Natural killer cell (primary cell): Measurements from ENCODE around the gene VPS26C. TPM values are rescaled to one million over a fixed set of nuclear protein-coding genes. Genes with fewer than 3 reads are reported as not detected.

ENCODE experiments used
- ATAC-seq, 3 donors: fragments of 150-1000 bp in 2 of 3; fragments of 200-7000 bp in 1 of 3; cut with Tn5 transposase; 1 replicate in 1 of 3; 2 replicates in 2 of 3; pipeline ENCODE4 v1.10.0; 2021; ENCODE audit warnings: mild to moderate bottlenecking in 2 of 3, moderate library complexity in 2 of 3
- DNase-seq, 2 donors: peaks; one replicate each; pipeline versions ENCODE4 v3.0.0 to v3.0.0-alpha.2; 2013 to 2021; ENCODE audit warnings: mixed read lengths in 1 of 2
- H3K27ac ChIP-seq: one replicate; pipeline ENCODE4 v1.5.1; 2013; ENCODE audit warnings: mild to moderate bottlenecking, low read length
- H3K27me3 ChIP-seq: one replicate; pipeline ENCODE4 v1.6.1; 2013; ENCODE audit warnings: low read length; ENCODE audit not compliant: control insufficient read depth, insufficient read depth
- H3K36me3 ChIP-seq: one replicate; pipeline ENCODE4 v1.6.1; 2013; ENCODE audit warnings: low read length; ENCODE audit not compliant: control insufficient read depth, insufficient read depth
- H3K4me1 ChIP-seq: one replicate; pipeline ENCODE4 v1.6.1; 2013; ENCODE audit warnings: low read length; ENCODE audit not compliant: control insufficient read depth, insufficient read depth
- H3K4me3 ChIP-seq: one replicate; pipeline ENCODE4 v1.5.1; 2013; ENCODE audit warnings: low read length
- H3K9me3 ChIP-seq: one replicate; pipeline ENCODE4 v1.6.1; 2013; ENCODE audit warnings: low read length; ENCODE audit not compliant: control insufficient read depth, insufficient read depth
- H3K27ac Mint-ChIP-seq, 2 donors: one replicate each; pipeline ENCODE4 v1.8.0; 2022; ENCODE audit warnings: mild to moderate bottlenecking in 2 of 2, mixed read lengths in 2 of 2, moderate library complexity in 1 of 2
- H3K27me3 Mint-ChIP-seq, 2 donors: one replicate each; pipeline ENCODE4 v1.8.0; 2022; ENCODE audit warnings: low read depth in 2 of 2, mixed read lengths in 2 of 2
- H3K36me3 Mint-ChIP-seq: one replicate; pipeline ENCODE4 v1.8.0; 2022; ENCODE audit warnings: mixed read lengths
- H3K4me1 Mint-ChIP-seq, 2 donors: one replicate each; pipeline ENCODE4 v1.8.0; 2022; ENCODE audit warnings: mixed read lengths in 2 of 2
- H3K4me3 Mint-ChIP-seq: one replicate; pipeline ENCODE4 v1.8.0; 2022; ENCODE audit warnings: mild to moderate bottlenecking, moderate library complexity, mixed read lengths
- H3K9me3 Mint-ChIP-seq, 2 donors: one replicate each; pipeline ENCODE4 v1.8.0; 2022; ENCODE audit warnings: mixed read lengths in 2 of 2
- WGBS: methylation state at CpG from one replicate; pipeline ENCODE4 v1.1.7; 2013; ENCODE audit warnings: missing lambda C conversion rate; ENCODE audit not compliant: insufficient coverage; 5-methylcytosine and 5-hydroxymethylcytosine counted together
- intact Hi-C: fragments of 100-400 bp; cut with micrococcal nuclease; formaldehyde crosslinking; loops from one replicate; pipeline ENCODE4 v1.14.2; 2022
- total RNA-seq, 4 donors: library from RNA; stranded (reverse); fragments of 120-200 nt in 1 of 4; gene quantifications; one replicate each; pipeline versions ENCODE4 v1.2.3 to v1.2.4, GENCODE V29; 2013 to 2022
- TF ChIP-seq, protein P1 (sequence below): fragments of 200-600 bp; IDR thresholded peaks from one replicate; pipeline ENCODE4 v1.8.0; 2022; ENCODE audit warnings: antibody characterized with exemption

Gene VPS26C
- total RNA-seq, 3 donors from 2014 or later (not counting 1 experiment from before 2014, with no cell fraction given) = 71.1 to 84.7 (median 72.2) TPM

DNA sequence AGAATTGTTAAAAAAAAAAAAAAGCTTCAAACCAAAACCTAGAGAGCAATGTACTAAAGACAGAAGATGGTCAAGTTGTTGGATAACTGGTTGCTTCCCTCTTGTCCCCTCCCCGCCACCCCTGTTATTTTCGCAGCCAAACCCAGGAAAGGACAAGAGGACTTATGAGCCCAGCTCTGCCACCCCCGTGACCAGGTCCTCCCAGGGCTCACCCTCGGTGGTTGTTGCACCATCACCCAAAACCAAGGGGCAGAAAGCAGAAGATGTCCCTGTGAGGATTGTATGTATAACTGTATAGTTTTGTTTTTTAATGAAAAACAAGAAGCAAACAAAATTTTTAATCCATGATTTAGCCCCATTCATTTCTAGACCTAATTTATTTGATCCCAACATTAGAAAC lies 69.4 kb downstream of the VPS26C start:
- intact Hi-C loops = no loop called here
- H3K4me3 Mint-ChIP-seq = no peak overlapping the region

DNA sequence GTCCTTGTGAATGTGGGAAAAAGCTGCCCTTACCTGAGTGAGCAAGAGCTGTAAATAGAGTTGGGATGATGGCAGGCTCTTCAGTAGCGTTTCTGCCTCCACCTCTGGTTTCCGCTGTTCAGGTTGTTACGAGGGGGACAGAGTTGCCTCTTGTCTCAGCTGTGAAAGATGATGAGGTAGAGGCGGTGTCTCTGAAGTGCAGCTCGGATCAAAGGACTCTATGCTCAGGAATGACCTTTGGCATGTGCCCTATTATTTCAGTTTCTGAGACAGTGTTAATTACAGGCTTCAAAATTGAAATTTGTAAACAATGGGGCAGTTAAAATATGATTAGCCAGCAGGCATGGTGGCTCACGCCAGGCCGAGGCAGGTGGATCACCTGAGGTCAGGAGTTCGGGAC lies 70.3 kb downstream of the VPS26C start:
- H3K4me1 ChIP-seq = no peaks in the 10 kb centered on the region
- ATAC-seq (no peak), DNase-seq (no peak)
- H3K4me3 ChIP-seq = no peak overlapping the region
- no peaks in the 10 kb centered on the region for H3K27me3 ChIP-seq
- peaks cover 41% of the 10 kb centered on the region for H3K36me3 ChIP-seq
- 97% methylated on average over 8 of the region's 8 CpGs for WGBS
- no peaks in the 10 kb centered on the region for H3K27me3 Mint-ChIP-seq
- peaks cover 2% of the 10 kb centered on the region for H3K36me3 Mint-ChIP-seq
- no peaks in the 10 kb centered on the region for H3K9me3 Mint-ChIP-seq
- no peaks in the 10 kb centered on the region for H3K9me3 ChIP-seq
- intact Hi-C loops = no loop called here
- H3K27ac ChIP-seq = no peak overlapping the region
- TF ChIP-seq, protein P1, sequence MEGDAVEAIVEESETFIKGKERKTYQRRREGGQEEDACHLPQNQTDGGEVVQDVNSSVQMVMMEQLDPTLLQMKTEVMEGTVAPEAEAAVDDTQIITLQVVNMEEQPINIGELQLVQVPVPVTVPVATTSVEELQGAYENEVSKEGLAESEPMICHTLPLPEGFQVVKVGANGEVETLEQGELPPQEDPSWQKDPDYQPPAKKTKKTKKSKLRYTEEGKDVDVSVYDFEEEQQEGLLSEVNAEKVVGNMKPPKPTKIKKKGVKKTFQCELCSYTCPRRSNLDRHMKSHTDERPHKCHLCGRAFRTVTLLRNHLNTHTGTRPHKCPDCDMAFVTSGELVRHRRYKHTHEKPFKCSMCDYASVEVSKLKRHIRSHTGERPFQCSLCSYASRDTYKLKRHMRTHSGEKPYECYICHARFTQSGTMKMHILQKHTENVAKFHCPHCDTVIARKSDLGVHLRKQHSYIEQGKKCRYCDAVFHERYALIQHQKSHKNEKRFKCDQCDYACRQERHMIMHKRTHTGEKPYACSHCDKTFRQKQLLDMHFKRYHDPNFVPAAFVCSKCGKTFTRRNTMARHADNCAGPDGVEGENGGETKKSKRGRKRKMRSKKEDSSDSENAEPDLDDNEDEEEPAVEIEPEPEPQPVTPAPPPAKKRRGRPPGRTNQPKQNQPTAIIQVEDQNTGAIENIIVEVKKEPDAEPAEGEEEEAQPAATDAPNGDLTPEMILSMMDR = no peak
- H3K4me3 Mint-ChIP-seq = no peak overlapping the region
- no peak overlapping the region for H3K27ac Mint-ChIP-seq
- peaks cover 5% of the 10 kb centered on the region in 2 donors for H3K4me1 Mint-ChIP-seq

More for the DNA sequence above, 69.4 kb downstream of the VPS26C start:
- no peak for ATAC-seq
- no peak for DNase-seq
- TF ChIP-seq, protein P1 = no peak
- no peak overlapping the region for H3K27ac Mint-ChIP-seq
- Histone ChIP-seq H3K4me3 (no peak overlapping the region), H3K36me3 (peaks cover 44% of the 10 kb centered on the region), H3K27me3 (no peaks in the 10 kb centered on the region), H3K9me3 (no peaks in the 10 kb centered on the region), H3K4me1 (no peaks in the 10 kb centered on the region), H3K27ac (no peak overlapping the region)
- no peaks in the 10 kb centered on the region for H3K9me3 Mint-ChIP-seq
- H3K4me1 Mint-ChIP-seq = no peaks in the 10 kb centered on the region
- H3K27me3 Mint-ChIP-seq = no peaks in the 10 kb centered on the region
- peaks cover 11% of the 10 kb centered on the region for H3K36me3 Mint-ChIP-seq
- WGBS = 95% methylated on average over 4 of the region's 4 CpGs

DNA sequence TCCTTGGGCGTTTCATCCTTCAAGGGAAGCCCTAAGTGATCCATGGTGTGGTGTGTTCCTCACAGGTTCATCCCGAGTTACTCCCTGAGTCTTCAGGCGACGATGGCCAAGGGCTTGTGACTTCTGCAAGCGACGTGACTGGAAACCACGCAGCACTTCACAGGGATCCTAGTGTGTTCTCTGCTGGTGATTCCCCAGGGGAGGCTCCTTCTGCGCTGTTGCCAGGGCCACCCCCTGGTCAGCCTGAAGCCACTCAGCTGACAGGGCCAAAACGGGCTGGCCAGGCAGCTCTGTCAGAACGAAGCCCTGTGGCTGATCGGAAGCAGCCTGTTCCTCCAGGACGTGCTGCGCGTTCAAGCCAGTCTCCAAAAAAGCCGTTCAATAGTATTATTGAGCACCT lies 71.5 kb downstream of the VPS26C start:
- no peak overlapping the region for H3K4me3 ChIP-seq

DNA sequence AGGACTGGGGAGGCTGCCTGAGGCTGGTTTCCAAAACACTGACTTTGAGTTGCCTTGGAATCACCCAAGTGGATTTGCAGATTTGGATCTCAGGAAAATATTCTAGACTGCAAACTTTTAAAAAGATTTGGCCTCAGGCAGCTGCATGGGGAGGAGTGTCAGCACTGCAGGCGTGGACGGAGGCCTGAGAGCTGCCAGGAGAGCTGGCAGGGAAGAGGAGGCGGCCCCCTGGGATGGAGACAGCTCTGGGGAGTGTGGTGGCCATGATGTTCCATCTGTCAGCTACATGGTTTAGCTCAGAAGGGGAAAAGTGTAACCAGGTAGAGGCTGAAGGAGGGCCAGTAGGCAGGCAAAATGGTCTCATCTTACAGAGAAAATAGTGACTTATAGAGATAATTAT lies 72.1 kb downstream of the VPS26C start:
- H3K4me3 Mint-ChIP-seq = no peak overlapping the region

More for the DNA sequence above, 71.5 kb downstream of the VPS26C start:
- Mint-ChIP-seq H3K27me3 (no peaks in the 10 kb centered on the region), H3K4me3 (no peak overlapping the region), H3K9me3 (no peaks in the 10 kb centered on the region), H3K4me1 (peaks cover 6 to 7% of the 10 kb centered on the region in 2 donors), H3K36me3 (no peaks in the 10 kb centered on the region), H3K27ac (no peak overlapping the region)
- Histone ChIP-seq H3K36me3 (peaks cover 44% of the 10 kb centered on the region), H3K27me3 (no peaks in the 10 kb centered on the region), H3K9me3 (no peaks in the 10 kb centered on the region), H3K4me1 (no peaks in the 10 kb centered on the region), H3K27ac (no peak overlapping the region)
- intact Hi-C loops = no loop called here
- WGBS = 94% methylated on average over 15 of the region's 15 CpGs
- TF ChIP-seq, protein P1 = no peak
- ATAC-seq (no peak), DNase-seq (no peak)

More for the DNA sequence above, 72.1 kb downstream of the VPS26C start:
- Mint-ChIP-seq H3K9me3 (no peaks in the 10 kb centered on the region), H3K27me3 (no peaks in the 10 kb centered on the region), H3K27ac (no peak overlapping the region), H3K4me1 (peaks cover 6 to 7% of the 10 kb centered on the region in 2 donors), H3K36me3 (no peaks in the 10 kb centered on the region)
- ATAC-seq (no peak), DNase-seq (no peak)
- Histone ChIP-seq H3K9me3 (no peaks in the 10 kb centered on the region), H3K4me3 (no peak overlapping the region), H3K36me3 (peaks cover 44% of the 10 kb centered on the region), H3K27ac (no peak overlapping the region), H3K4me1 (no peaks in the 10 kb centered on the region), H3K27me3 (no peaks in the 10 kb centered on the region)
- 94% methylated on average over 3 of the region's 3 CpGs for WGBS
- intact Hi-C loops = no loop called here
- TF ChIP-seq, protein P1 = no peak
